OCI-LY7 (cell line): Measurements from ENCODE around the gene HLA-DPA1.

ENCODE experiments used
- EZH2phosphoT487 ChIP-seq: fragments of 200-600 bp; sonication (generic); IDR thresholded peaks from 2 replicates; pipeline ENCODE4 v1.6.1; 2018; ENCODE audit warnings: low read depth, borderline replicate concordance, mild to moderate bottlenecking, mixed run types, antibody characterized with exemption, low read length, moderate library complexity, mixed read lengths
- TF ChIP-seq, protein P1 (sequence below): fragments of 200-600 bp; sonication (generic); conservative IDR thresholded peaks from 2 replicates; pipeline ENCODE4 v1.5.1; 2014; ENCODE audit warnings: mild to moderate bottlenecking, antibody characterized with exemption, low read length, moderate library complexity, mixed read lengths

DNA sequence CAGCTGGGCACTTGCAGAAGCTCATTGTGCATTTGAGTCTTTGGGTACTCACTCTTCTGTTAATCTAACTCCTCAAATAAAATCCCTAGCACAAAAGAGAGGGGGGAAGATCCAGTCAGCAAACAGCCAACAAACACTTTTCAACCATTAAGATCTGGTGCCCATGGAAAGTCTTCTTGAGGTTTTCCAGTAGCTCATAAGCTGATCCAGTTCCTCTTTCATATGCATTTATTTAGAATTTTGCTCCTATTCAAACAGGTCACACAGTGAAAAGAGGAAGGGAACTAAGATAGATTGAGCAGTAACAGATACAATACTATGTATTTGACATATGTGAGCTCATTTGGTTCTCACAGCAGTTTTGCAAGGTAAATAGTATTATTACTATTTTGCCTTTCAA is 41.0 kb upstream of the HLA-DPA1 start:
- TF ChIP-seq, protein P1, sequence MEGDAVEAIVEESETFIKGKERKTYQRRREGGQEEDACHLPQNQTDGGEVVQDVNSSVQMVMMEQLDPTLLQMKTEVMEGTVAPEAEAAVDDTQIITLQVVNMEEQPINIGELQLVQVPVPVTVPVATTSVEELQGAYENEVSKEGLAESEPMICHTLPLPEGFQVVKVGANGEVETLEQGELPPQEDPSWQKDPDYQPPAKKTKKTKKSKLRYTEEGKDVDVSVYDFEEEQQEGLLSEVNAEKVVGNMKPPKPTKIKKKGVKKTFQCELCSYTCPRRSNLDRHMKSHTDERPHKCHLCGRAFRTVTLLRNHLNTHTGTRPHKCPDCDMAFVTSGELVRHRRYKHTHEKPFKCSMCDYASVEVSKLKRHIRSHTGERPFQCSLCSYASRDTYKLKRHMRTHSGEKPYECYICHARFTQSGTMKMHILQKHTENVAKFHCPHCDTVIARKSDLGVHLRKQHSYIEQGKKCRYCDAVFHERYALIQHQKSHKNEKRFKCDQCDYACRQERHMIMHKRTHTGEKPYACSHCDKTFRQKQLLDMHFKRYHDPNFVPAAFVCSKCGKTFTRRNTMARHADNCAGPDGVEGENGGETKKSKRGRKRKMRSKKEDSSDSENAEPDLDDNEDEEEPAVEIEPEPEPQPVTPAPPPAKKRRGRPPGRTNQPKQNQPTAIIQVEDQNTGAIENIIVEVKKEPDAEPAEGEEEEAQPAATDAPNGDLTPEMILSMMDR = no peak
- no peak for TF ChIP-seq EZH2phosphoT487
